Measurements from ENCODE around the gene MAP7.

The MAP7 gene

GRCh38 chr6:136307351-136307750 is 242.9 kb downstream of the MAP7 start:
- DNase-seq (ENCODE audit: low read depth in 2 of 2) = no peak

GRCh38 chr6:136306466-136306865 is 243.8 kb downstream of the MAP7 start:
- no peak for DNase-seq (ENCODE audit: low read depth in 2 of 2)

DNA sequence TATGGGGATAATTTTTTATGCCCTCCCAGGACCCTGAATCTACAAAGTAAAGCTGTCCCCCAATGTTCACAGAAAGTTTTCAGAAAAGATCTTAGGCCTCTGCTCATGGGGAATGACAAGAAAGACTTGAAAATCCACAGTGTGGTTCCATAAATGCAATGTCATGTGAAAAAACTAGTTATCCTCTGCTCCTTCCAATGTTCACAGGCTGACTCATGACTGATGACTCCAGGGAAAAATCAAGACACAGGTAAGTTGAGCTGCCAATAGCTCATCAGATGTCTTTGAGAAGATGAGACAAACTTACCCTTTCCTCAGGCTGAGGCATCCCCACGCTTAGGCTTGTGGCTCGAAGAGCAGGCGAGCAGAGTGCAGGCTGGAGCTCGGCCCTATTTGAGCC is 245.8 kb downstream of the MAP7 start:
- DNase-seq (ENCODE audit: low read depth in 2 of 2) = no peak

- DNase-seq (ENCODE audit: low read depth in 2 of 2) = no peak
These were observed 246.7 kb downstream of the MAP7 start for GRCh38 chr6:136303516-136303915.

GRCh38 chr6:136294621-136295020 is 255.6 kb downstream of the MAP7 start:
- DNase-seq (ENCODE audit: low read depth in 2 of 2) = no peak

All from stimulated activated CD4-positive, alpha-beta T cell treated with anti-CD3 and anti-CD28 coated beads, Interleukin-1b, Interleukin-23, amount 100 ng/mL, for 1 hour (primary cell).